ENCODE data around the gene ENTPD3.

Gene ENTPD3

GRCh38 chr3:40387001-40387894 is at the start of gene ENTPD3:
Gene ENTPD3, plus strand, starts transcription at chr3:40387184. Its CDS starts 874 bp downstream, at chr3:40388058.
- no peak for DNase-seq (ENCODE audit: low read depth, low spot score)

- DNase-seq (ENCODE audit: low read depth, low spot score) = no peak
Observed at GRCh38 chr3:40339871-40340270, 47.1 kb upstream of the ENTPD3 start.

GRCh38 chr3:40340541-40341170 is 46.3 kb upstream of the ENTPD3 start:
- DNase-seq (ENCODE audit: low read depth, low spot score) = no peak

GRCh38 chr3:40341671-40342070 is 45.3 kb upstream of the ENTPD3 start:
- DNase-seq (ENCODE audit: low read depth, low spot score) = no peak

- no peak for DNase-seq (ENCODE audit: low read depth, low spot score)
Observed at GRCh38 chr3:40350529-40350928, 36.5 kb upstream of the ENTPD3 start.

GRCh38 chr3:40355410-40355809 is 31.6 kb upstream of the ENTPD3 start:
- no peak for DNase-seq (ENCODE audit: low read depth, low spot score)

GRCh38 chr3:40358454-40358853 is 28.5 kb upstream of the ENTPD3 start:
- no peak for DNase-seq (ENCODE audit: low read depth, low spot score)

- DNase-seq (ENCODE audit: low read depth, low spot score) = no peak
Observed at GRCh38 chr3:40363674-40364073, 23.3 kb upstream of the ENTPD3 start.

- DNase-seq (ENCODE audit: low read depth, low spot score) = no peak
Observed at GRCh38 chr3:40366203-40367162, 20.5 kb upstream of the ENTPD3 start.

GRCh38 chr3:40369716-40370115 is 17.3 kb upstream of the ENTPD3 start:
- DNase-seq (ENCODE audit: low read depth, low spot score) = no peak

GRCh38 chr3:40377822-40378221 is 9.2 kb upstream of the ENTPD3 start:
- no peak for DNase-seq (ENCODE audit: low read depth, low spot score)

- DNase-seq (ENCODE audit: low read depth, low spot score) = no peak
Observed at GRCh38 chr3:40379674-40380306, 7.2 kb upstream of the ENTPD3 start.

- DNase-seq (ENCODE audit: low read depth, low spot score) = no peak
Observed at GRCh38 chr3:40381904-40382616, 4.9 kb upstream of the ENTPD3 start.

- DNase-seq (ENCODE audit: low read depth, low spot score) = no peak
Observed at GRCh38 chr3:40382617-40382979, 4.4 kb upstream of the ENTPD3 start.

GRCh38 chr3:40386213-40386612 is 771 bp upstream of the ENTPD3 start:
- DNase-seq (ENCODE audit: low read depth, low spot score) = no peak

- no peak for DNase-seq (ENCODE audit: low read depth, low spot score)
Observed at GRCh38 chr3:40387895-40388254, 891 bp downstream of the ENTPD3 start.

- DNase-seq (ENCODE audit: low read depth, low spot score) = no peak
Observed at GRCh38 chr3:40396406-40396805, 9.4 kb downstream of the ENTPD3 start.

GRCh38 chr3:40397129-40397528 is 10.1 kb downstream of the ENTPD3 start:
- no peak for DNase-seq (ENCODE audit: low read depth, low spot score)

GRCh38 chr3:40397912-40398311 is 10.9 kb downstream of the ENTPD3 start:
- DNase-seq (ENCODE audit: low read depth, low spot score) = no peak

GRCh38 chr3:40398346-40398745 is 11.4 kb downstream of the ENTPD3 start:
- no peak for DNase-seq (ENCODE audit: low read depth, low spot score)

All from smooth muscle cell of the brain vasculature (primary cell).